HG03196 (cell line): ENCODE measurements around the gene FAM151B.
"Not testable (repeated sequence)": the region's sequence is repeated elsewhere in the genome, so short reads cannot be mapped to it uniquely, and the experiment has no call there.

Experiments
- ATAC-seq: cut with Tn5 transposase; IDR thresholded peaks from one replicate; pipeline ENCODE4 v1.9.1; 2021; ENCODE audit not compliant: unreplicated experiment

The FAM151B gene

DNA sequence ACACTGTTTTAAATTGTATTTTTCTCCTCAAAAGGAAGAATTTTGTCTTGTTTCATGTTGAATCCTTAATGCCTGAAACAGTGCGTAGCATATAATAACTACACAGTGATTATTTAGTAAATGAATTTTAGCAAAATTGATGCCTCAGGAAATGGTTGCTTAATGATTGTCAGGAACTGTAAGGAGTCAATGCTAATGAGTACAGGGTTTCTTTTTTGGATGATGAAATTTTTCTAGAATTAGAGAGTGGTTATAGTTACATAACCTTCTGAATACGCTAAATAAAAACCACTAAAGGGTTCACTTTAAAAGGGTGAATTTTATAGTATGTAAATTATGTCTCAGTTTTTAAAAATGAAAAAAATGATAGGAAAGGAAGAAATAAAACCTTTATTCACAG is 14.9 kb downstream of the FAM151B start:
- ATAC-seq, result no peak

DNA sequence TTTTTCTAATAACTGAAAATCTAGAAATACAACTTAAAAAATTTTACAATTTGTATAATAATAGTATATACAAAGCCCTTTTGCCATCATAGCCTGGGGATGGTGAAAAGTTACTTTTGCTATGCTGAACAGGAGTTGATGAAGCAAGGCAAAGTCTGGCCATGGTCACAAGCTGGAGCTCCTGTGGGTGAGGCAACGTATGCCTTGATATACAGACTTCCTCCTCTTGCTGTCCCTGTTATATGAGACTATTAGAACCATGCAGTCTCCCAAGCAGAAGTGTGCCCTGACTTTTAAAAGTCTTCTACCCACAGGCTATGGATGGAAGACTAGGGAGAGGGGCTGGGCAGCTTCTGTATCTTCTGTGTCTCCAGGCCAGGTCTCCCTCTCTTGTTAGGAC is 15.7 kb downstream of the FAM151B start:
- ATAC-seq, result no peak

DNA sequence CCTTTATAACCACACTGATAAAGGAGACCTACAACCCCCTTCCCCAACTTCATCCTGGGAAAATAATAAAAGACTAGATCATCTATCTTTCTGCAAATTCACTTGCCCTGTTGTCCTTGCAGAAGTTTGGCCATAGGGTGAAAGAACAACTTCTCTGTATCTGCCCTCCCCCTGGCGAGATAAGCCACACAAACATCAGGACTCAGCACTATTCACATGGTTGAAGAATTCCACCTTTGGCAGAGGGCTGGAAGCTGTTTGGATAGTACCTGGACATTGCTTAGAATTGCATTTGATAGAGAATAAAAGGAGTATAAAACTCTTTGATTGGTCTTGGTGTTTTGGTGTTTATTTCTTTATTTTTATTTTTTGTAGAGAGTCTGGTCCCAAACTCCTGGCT is 16.9 kb downstream of the FAM151B start:
- ATAC-seq, result no peak

DNA sequence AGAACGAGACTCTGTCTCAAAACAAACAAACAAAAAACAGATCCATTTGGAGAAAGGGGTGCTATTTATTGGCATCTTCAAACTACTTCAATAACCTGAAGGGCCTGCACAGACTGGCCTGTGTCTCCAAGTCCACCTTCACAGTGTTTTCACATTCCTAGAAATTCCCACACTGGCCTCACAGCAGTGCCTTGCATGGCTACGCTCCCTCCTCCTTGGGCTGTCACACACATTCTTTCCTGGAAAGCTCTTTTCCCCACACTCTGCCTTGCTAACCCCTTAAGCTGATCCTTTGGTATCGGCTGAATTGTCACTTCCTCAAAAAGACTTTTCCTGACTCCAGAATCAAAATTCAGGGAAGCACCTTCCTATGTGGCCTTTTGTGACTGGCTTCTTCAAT is 19.8 kb downstream of the FAM151B start:
- ATAC-seq, result no peak

DNA sequence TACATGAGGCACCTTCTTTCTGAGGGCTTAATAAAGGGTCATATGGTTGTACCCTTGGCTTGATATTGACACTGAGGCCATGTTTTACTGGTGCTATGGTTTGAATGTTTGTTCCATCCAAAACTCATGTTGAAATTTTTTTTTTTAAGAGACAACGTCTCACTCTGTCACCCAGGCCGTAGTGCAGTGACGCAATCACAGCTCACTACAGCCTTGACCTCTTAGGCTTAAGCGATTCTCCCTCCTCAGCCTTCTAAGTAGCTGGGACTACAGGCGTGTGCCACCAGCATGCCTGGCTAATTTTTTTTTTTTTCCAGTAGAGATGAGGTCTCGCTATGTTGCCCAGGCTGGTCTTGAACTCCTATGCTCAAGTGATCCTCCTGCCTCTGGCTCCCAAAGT is 20.9 kb downstream of the FAM151B start:
- ATAC-seq, result no peak

DNA sequence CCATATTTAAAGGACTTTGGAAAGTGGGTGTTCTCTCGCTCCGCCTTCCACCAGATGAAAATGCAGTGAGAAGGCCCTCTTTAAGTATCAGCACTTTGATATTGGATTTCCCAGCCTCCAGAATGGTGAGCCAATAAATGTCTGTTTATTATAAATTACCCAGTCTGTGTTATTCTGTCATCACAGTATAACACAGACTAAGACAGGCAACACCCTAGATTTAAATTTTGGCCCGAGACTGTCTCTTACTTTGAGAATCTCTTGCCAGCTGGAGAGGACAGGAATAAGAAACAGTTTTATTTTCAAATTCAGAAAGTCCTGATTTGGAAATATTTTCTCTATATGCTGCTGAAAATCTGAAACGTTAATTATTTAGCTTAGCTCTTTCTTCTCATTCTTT is 21.5 kb downstream of the FAM151B start:
- ATAC-seq, result no peak

DNA sequence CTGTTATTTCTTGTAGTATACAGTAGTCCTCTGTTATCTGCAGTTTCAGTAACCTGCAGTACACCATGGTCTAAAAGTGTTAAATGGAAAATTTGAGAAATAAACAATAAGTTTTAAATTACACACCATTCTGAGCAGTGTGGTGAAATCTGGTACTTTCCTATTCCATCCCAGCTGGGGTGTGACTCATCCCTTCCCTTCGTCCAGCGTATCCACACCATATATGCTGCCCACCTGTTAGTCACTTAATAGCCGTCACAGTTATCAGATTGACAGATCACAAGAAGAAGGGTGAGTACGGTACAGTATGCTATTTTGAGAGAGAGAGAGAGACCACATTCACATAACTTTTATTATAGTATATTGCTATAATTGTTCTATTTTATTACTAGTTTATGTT is 28.9 kb downstream of the FAM151B start:
- no peak for ATAC-seq

DNA sequence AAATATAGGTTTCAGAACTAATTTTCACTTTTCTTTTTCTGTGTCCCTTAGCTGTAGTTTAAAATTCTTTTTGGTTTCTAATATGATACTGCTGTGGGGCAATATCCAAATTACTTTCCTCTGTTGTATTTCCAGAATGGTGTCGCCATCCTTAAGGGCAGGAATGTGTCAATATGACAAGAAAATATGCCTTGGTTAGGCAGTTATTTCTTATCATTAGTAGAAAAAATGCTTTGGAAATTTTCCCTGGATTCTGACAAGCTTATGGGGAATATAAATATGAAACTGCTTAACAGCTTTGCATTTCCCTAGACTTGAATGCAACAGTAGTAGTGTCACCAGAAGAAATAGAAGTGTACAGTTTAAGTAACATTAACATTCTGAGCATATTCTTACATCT is 52.8 kb downstream of the FAM151B start:
- ATAC-seq, result no peak

DNA sequence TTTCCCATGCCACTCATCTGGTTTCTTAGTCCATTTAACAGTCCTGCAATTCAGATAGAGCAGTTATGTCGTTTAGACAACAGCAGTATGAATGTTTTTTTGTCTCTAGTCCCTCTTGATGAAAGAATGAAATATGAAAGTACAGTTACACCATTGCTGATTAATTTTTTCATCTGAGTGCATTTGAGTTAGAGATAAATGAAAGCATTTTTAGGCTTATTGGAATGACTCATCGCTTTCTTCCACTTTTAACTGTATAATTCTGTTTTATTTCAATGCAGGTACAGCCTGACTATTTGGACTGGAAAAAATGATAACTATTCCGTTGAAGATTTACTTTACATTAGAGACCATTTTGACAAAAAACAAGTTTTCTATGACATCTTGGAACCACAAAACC is 53.5 kb downstream of the FAM151B start:
- no peak for ATAC-seq

DNA sequence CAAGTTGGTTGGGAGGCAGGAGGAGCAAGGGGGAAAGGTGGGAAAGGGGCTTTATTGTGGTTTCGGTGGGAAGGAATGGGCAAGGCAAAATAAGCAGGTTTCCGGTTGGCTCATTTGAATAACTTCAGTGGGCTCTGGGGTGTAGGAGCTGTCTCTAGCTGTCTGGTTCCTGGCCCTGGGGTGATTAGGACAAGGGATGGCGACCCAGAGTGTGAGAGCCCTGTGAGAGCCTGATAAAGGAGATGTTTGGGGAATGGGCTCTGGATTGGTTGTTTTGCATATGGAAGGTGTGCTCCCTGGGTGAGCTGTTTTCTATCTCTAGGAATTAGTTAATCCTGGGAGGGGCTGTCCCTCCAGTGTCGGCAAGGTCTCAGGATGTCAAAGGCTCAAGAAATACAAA is 66.7 kb downstream of the FAM151B start:
- ATAC-seq, result no peak

DNA sequence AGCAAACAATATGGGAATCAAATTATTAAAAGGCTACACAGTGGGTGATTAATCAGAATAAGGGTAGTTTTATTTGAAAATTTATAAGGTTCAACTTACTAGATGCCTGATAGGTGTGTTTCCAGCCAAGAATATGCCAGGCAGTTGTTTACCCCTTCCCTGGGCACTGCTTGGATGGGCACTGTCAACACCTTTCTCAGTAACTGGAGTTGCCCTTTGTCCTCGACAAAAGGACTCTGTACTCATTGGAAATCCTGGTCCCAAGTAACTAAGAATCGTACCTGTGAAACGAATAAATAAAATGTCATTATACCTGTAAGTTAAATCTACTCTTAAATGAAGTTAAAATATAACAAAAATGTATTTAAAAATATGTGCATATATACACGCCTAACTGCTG is 67.2 kb downstream of the FAM151B start:
- no peak for ATAC-seq

DNA sequence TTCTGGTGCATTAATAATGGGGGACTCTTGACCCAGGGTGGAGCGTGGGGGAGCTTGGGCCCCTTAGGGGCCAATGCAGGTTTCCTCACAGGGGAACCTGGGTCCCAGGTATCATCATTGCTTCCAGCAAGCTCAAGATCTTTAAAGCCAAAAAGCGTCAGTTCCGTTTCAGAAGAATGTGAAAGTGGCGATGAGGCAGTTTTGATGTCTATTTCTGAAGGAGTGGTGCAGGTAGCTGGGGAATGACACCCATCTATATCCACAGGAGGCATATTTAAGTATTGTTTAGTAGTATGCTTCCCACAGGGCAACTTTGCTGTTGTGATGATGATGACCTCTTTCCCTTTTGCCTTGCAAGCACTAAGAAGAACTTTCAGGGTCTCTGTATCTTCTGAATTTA is 71.3 kb downstream of the FAM151B start:
- no peak for ATAC-seq

DNA sequence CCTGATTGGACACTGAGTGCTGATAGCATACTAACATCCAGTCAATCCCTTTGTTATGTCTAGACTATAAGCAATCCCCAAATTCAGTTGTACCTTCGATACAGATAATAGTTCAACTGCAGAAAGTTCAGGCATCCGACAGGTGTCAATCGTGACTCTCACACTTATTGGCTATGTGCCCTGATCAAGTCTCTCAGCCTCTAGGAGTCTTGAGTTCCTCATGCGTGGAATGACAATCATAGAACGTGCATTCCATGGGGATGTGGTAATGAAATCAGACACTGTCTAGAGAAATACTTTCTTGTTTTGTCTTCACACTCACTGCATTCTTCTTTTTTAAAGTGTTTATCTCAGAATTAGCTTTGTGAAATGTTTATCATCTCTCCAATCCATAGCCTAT is 77.4 kb downstream of the FAM151B start:
- no peak for ATAC-seq

DNA sequence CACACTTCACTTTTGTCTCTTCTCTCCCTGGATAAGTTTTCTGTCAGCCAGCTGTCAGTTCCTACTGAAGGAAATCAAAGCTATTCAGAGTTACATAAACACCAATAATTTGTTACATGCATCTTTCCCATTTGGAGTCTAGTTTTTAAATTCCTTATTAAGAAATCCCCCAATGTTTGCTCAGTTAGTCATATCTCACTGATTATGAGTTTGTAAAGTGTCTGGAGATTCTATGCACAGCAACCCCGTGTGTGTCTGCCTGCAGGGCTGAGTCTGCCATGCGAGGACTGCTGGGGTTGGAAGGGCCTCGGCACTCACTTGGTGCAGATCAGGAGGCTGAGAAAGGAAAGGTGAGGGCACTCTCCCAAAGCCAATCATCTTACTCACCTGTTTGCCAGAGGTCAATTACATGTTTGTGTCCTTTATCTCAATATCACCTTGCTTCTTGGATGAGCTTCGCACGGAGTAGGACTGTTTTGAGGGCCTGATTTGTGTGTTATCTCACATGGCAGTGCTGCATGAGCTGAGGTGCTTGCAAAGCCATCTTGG is 78.9 kb downstream of the FAM151B start:
- ATAC-seq, result no peak

DNA sequence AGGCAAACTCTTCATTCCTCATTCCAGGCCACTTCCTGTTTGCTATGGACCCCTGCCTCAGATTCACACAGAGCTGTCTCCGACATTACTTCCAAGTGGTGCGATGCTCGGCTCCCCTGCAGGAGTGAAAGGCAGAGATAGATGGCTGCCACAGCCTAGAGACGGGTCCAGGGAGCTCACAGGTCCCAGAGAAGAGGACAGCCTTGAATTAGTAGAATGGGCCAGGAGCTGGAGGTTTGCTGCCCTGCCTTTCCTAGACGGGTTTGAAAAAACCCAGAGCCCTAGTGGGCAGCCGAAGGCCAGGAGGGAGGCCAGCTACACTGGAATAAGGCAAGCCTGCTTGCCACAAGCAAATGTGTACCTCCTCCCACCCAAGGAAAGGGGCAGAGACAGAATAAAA is 80.4 kb downstream of the FAM151B start:
- ATAC-seq, result no peak

DNA sequence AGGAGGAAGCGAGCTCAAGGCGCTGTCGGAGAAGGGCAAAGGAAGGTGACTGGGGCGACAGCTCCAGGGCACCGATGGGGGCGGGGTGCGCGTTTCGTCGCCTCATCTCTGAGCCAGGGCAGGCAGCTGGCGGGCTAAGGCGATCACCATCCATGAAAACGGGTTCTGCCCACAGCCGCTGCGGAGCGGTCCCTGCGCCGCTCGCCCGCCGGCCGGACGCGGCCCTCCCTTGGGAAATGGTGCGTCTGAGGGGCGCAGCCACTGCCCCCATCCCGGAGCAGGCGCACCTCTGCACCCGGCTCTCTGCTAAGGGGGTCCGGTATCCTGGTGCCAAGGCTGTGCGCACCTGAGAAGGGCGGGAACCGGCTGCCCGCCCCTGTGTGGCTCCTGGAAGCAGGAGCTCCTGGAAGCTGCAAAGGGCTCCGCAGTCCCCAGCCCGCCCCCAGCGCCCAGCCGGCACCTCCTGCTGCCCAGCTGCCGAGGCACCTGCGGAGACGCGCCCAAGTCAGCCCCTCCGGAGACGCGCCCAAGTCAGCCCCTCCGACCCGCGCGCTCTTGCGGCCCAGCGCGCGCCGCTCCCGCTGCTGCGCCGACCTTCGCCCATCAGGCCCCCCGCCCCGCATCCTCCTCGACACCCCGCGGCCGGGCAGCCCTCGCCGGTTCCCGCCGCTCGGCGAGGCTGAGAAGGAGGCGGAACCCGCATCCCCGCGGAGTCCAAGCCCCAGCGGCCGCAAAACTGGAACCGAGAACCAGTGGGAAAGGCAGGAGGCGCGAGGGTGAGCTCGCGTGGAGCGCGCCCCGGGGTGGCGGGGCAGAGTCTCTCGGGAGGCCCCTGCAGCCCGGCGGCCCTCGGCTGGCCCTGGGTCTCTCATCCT is 81.4 kb downstream of the FAM151B start:
- ATAC-seq, result no peak

DNA sequence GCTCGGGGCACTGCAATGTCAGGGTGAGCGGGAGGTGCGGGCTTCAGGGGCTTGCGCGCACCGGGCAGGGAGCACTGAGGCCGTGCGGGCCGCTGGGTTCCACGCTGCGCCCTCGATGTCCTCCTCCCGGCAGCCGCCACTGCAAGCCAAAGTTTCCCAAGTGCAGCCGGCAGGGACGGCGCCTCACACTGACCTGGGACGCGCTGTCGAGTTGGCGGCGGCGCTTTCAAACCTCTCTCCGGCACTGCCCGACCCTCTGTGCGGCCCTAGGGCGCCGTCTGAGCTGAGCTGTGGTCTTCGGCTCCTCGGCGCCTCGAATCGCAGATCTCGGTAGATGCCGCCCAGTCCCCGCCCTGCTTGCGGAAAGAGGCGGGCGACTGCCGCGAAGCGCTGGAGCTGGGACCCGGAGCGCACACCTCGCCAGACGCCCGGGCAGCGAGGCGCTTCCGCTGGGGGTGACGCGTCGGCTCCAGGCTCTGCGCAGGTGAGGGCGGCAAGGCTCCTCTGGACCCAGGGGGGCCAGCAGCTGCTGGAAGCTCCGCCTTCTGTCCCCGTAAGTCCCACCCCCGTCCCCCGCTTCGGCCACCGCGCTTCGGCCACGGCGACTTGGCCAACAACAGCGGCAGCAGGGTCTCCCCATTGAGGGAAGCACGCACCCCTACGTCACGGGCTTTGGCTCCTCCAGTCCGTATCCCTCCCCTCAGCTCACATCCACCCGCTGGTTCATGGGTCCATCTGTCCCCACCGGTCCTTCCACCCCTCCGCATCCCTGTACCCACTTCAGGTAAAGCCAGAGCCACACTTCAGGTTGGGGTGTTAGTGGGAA is 82.3 kb downstream of the FAM151B start, which contains the start of gene ANKRD34B:
TSS of gene ANKRD34B (minus strand) at position 320 of the 826 bp plus-strand sequence. CDS start 10,261 bp downstream, outside the sequence.
- no peak for ATAC-seq

DNA sequence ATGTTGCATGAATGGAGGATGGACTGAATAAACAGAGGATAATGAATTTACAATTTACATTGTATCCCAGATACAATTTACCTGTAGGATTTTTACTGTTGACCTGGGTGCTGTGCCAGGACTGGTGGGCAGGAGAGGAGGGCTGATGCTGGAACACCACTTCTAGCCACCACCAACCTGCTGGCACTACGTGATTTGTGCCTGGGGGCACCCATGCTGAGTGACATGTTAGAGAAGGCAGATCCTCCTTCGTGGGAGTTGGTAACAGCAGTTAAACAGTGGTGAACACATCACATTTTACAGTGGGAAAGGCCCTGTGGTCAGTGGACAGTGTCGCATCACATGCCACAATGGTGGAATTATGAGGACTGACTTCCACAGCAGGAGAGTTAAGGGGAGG is 85.2 kb downstream of the FAM151B start:
- no peak for ATAC-seq

DNA sequence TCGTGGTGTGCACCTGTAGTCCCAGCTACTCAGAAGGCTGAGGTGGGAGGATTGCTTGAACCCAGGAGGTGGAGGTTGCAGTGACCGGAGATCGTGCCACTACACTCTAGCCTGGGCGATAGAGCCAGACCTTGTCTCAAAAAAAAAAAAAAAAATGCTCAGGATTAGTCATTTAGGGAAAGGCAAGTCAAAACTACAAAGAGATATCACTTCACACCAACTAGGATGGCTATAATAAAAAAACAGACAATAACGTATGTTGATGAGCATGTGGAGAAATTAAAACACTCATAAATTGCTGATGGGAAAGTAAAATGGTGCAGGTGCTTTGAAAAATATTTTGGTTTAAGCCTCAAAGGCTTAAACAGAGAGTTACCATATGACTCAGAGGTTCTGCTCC is 88.5 kb downstream of the FAM151B start:
- ATAC-seq, result no peak

DNA sequence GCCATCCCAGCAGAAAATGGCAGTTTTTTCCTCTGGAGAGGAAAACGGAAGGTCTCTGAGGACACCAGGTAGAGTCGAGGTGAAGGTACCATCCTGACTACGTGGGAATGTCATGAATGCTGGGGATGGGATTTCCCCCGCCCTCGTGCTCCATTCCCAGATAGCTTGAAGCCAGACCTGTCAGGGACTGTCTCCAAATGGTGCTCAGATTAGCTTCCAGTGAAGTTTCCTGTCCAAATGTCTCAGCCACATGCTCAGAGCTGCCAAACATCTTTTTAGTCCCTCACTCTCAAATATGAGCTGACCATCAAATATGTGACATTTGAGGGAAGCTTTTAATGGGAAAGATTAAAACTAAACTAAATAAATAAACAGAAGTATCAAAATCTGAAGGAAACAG is 89.8 kb downstream of the FAM151B start:
- no peak for ATAC-seq

DNA sequence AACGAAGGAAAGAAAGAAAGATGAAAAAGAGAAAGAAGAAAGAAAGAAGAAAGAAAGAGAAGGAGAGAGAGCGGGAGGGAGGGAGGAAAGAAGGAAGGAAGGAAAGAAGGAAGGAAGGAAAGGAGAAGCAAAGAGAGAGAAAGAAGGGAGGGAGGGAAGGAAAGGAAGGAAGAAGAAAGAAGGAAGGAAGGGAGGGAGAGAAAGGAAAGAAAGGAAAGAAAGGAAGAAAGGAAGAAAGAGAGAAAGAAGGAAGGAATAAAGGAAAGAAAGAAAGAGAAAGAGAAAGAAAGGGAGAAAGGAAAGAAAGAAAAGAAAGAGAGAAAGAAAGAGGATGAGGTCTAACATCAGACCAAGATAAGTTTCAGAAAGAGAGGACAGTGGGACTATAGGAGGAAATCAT is 91.2 kb downstream of the FAM151B start:
- ATAC-seq, result no peak

DNA sequence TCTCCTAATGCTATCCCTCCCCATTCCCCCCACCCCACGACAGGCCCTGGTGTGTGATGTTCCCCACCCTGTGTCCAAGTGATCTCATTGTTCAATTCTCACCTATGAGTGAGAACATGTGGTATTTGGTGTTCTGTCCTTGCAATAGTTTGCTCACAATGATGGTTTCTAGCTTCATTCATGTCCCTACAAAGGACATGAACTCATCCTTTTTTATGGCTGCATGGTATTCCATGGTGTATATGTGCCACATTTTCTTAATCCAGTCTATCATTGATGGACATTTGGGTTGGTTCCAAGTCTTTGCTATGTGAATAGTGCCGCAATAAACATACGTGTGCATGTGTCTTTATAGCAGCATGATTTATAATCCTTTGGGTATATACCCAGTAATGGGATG is 92.4 kb downstream of the FAM151B start:
- not testable (repeated sequence) for ATAC-seq
